ENCODE data around the gene LGR6. TPM values are rescaled to one million over a fixed set of nuclear protein-coding genes. Genes with fewer than 3 reads are reported as not detected.

Gene LGR6
- total RNA-seq, 1 donor from 2014 or later = 3.1 TPM

DNA sequence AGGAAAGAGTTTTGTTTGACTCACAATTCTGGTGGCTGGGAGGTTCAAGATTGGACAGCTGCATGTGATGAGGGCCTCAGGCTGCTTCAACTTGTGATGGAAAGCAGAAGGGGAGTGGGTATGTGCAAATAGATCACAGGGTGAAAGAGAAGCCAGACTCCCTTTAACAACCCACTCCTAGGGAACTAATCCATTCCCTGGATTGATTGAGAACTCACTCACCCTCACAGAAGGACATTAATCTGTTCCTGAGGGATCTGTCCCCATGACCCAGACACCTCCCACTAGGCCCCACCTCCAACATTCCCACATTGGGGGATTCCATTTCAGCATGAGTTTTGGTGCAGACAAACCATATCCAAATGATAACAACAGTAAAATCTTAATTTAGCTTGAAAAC, 122.6 kb downstream of the LGR6 start:
- H3K9me3 Mint-ChIP-seq = no peaks in the 10 kb centered on the region
- H3K4me3 Mint-ChIP-seq = no peak overlapping the region
- H3K36me3 Mint-ChIP-seq = no peaks in the 10 kb centered on the region
- H3K4me1 Mint-ChIP-seq = peaks cover 10% of the 10 kb centered on the region
- no peak for DNase-seq (ENCODE audit: low spot score in 2 of 2, unreplicated experiment in 2 of 2)
- no peak overlapping the region for H3K27ac Mint-ChIP-seq
- peaks cover 9% of the 10 kb centered on the region for H3K27me3 Mint-ChIP-seq (ENCODE audit: low read depth)
- TF ChIP-seq, protein P1, sequence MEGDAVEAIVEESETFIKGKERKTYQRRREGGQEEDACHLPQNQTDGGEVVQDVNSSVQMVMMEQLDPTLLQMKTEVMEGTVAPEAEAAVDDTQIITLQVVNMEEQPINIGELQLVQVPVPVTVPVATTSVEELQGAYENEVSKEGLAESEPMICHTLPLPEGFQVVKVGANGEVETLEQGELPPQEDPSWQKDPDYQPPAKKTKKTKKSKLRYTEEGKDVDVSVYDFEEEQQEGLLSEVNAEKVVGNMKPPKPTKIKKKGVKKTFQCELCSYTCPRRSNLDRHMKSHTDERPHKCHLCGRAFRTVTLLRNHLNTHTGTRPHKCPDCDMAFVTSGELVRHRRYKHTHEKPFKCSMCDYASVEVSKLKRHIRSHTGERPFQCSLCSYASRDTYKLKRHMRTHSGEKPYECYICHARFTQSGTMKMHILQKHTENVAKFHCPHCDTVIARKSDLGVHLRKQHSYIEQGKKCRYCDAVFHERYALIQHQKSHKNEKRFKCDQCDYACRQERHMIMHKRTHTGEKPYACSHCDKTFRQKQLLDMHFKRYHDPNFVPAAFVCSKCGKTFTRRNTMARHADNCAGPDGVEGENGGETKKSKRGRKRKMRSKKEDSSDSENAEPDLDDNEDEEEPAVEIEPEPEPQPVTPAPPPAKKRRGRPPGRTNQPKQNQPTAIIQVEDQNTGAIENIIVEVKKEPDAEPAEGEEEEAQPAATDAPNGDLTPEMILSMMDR (IDR thresholded peaks at IDR 0.05; ENCODE audit: unreplicated experiment) = no peak

DNA sequence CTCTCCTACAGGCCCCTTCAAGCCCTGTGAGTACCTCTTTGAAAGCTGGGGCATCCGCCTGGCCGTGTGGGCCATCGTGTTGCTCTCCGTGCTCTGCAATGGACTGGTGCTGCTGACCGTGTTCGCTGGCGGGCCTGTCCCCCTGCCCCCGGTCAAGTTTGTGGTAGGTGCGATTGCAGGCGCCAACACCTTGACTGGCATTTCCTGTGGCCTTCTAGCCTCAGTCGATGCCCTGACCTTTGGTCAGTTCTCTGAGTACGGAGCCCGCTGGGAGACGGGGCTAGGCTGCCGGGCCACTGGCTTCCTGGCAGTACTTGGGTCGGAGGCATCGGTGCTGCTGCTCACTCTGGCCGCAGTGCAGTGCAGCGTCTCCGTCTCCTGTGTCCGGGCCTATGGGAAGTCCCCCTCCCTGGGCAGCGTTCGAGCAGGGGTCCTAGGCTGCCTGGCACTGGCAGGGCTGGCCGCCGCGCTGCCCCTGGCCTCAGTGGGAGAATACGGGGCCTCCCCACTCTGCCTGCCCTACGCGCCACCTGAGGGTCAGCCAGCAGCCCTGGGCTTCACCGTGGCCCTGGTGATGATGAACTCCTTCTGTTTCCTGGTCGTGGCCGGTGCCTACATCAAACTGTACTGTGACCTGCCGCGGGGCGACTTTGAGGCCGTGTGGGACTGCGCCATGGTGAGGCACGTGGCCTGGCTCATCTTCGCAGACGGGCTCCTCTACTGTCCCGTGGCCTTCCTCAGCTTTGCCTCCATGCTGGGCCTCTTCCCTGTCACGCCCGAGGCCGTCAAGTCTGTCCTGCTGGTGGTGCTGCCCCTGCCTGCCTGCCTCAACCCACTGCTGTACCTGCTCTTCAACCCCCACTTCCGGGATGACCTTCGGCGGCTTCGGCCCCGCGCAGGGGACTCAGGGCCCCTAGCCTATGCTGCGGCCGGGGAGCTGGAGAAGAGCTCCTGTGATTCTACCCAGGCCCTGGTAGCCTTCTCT, 124.6 kb downstream of the LGR6 start:
- DNase-seq (ENCODE audit: low spot score in 2 of 2, unreplicated experiment in 2 of 2) = no peak
- no peaks in the 10 kb centered on the region for H3K36me3 Mint-ChIP-seq
- TF ChIP-seq, protein P1 (IDR thresholded peaks at IDR 0.05; ENCODE audit: unreplicated experiment) = no peak
- H3K27me3 Mint-ChIP-seq (ENCODE audit: low read depth) = peaks cover 11% of the 10 kb centered on the region
- H3K27ac Mint-ChIP-seq = no peak overlapping the region
- no peak overlapping the region for H3K4me3 Mint-ChIP-seq
- H3K9me3 Mint-ChIP-seq = no peaks in the 10 kb centered on the region
- H3K4me1 Mint-ChIP-seq = no peaks in the 10 kb centered on the region

DNA sequence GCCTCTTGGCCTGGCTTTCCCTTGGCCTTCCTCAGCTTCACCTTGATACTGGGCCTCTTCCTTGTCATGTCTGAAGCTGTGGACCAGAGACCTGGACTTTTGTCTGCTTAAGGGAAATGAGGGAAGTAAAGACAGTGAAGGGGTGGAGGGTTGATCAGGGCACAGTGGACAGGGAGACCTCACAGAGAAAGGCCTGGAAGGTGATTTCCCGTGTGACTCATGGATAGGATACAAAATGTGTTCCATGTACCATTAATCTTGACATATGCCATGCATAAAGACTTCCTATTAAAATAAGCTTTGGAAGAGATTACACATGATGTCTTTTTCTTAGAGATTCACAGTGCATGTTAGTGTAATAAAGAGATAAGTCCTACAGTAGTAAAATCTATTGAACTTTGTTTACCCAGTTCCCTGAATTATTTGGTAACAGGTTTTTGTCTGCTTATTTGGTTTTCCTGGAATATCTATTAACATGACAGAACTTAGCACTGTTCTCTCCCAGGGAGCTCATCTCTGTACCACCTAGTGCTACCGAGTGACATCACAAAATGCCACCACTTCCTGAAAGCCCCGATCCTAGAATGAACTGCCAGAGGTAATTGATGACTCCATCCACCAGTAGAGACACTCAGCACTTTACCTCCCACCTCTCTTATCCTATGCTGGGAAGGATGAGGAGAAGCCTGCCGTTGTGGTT, 125.9 kb downstream of the LGR6 start:
- H3K4me1 Mint-ChIP-seq = no peaks in the 10 kb centered on the region
- H3K27me3 Mint-ChIP-seq (ENCODE audit: low read depth) = peaks cover 4% of the 10 kb centered on the region
- H3K4me3 Mint-ChIP-seq = no peak overlapping the region
- TF ChIP-seq, protein P1 (IDR thresholded peaks at IDR 0.05; ENCODE audit: unreplicated experiment) = no peak
- no peak overlapping the region for H3K27ac Mint-ChIP-seq
- no peak for DNase-seq (ENCODE audit: low spot score in 2 of 2, unreplicated experiment in 2 of 2)
- no peaks in the 10 kb centered on the region for H3K9me3 Mint-ChIP-seq
- no peaks in the 10 kb centered on the region for H3K36me3 Mint-ChIP-seq

DNA sequence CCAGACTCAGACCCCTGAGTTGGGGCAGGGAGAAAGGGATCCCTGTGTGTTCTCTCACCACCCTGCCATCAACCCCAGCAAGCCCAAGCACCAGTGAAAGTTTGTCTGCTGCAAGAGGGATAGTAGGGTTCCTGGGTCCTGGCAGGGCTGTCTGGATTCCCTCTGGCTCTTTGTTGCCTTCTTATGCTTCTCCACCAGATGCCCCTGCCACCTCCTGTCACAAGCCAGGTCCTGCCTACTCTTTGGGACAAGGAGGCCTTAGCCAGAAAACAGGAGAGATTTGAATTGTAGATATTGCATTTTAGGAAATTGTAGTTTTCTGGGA, 126.4 kb downstream of the LGR6 start:
- Mint-ChIP-seq H3K36me3 (no peaks in the 10 kb centered on the region), H3K4me3 (no peak overlapping the region), H3K27ac (no peak overlapping the region), H3K9me3 (no peaks in the 10 kb centered on the region), H3K4me1 (no peaks in the 10 kb centered on the region), H3K27me3 (ENCODE audit: low read depth) (peaks cover 4% of the 10 kb centered on the region)
- peak in 1 of 2 experiments; percentile 20 for DNase-seq (ENCODE audit: low spot score in 2 of 2, unreplicated experiment in 2 of 2)
- TF ChIP-seq, protein P1 (IDR thresholded peaks at IDR 0.05; ENCODE audit: unreplicated experiment) = no peak

DNA sequence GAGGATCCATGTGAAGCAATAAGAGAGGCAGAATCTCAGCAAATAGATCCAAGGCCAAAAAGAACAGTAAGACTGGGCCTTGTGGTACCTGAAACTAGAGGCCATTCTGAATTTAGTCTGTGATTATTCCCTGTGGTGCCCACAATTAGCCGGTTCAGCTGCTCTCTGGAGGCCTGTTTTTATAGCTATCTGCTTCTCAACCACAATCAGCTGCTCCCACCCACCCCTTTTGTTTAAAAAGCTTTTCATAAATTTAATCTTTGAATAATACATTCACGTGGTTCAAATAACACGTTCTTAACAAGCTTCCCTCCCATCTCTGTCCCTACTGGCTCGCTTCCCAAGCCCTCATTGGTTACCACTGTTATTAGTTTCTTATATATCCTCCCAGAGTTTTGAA, 130.1 kb downstream of the LGR6 start:
- no peak for DNase-seq (ENCODE audit: low spot score in 2 of 2, unreplicated experiment in 2 of 2)
- Mint-ChIP-seq H3K27ac (no peak overlapping the region), H3K4me1 (no peaks in the 10 kb centered on the region), H3K9me3 (no peaks in the 10 kb centered on the region), H3K27me3 (ENCODE audit: low read depth) (peaks cover 4% of the 10 kb centered on the region), H3K36me3 (no peaks in the 10 kb centered on the region), H3K4me3 (no peak overlapping the region)
- TF ChIP-seq, protein P1 (IDR thresholded peaks at IDR 0.05; ENCODE audit: unreplicated experiment) = no peak

Data from mesothelial cell of epicardium (in vitro differentiated cells).